RWPE2 (cell line): Measurements from ENCODE around the gene SHISA7.
A peak's percentile ranks its signal among the peaks of the same experiment; 100 is the strongest.

Experiments used
- ATAC-seq: fragments of 200-7000 bp; cut with Tn5 transposase; 3 replicates; pipeline ENCODE4 v1.9.1; 2021; ENCODE audit warnings: low read depth
- DNase-seq: peaks from one replicate; pipeline ENCODE4 v3.0.0-alpha.2; 2020; ENCODE audit warnings: low spot score
- H3K27ac ChIP-seq: fragments of 450-650 bp; 2 replicates; pipeline ENCODE4 v1.5.1; 2017; ENCODE audit warnings: mild to moderate bottlenecking; ENCODE audit not compliant: poor library complexity, severe bottlenecking
- H3K27me3 ChIP-seq: fragments of 250-450 bp; sonication (Bioruptor Pico); 2 replicates; pipeline ENCODE4 v1.5.1; 2021; ENCODE audit warnings: mild to moderate bottlenecking, moderate library complexity; ENCODE audit not compliant: insufficient read depth, poor library complexity, severe bottlenecking
- H3K36me3 ChIP-seq: fragments of 250-450 bp; sonication (Bioruptor Pico); 2 replicates; pipeline ENCODE4 v1.5.1; 2020; ENCODE audit warnings: low read depth, mild to moderate bottlenecking, moderate library complexity
- H3K4me1 ChIP-seq: fragments of 250-450 bp; sonication (Bioruptor Pico); 2 replicates; pipeline ENCODE4 v1.5.1; 2021; ENCODE audit warnings: mild to moderate bottlenecking, moderate library complexity; ENCODE audit not compliant: insufficient read depth, poor library complexity, severe bottlenecking
- H3K4me3 ChIP-seq: fragments of 250-450 bp; sonication (Bioruptor Pico); 2 replicates; pipeline ENCODE4 v1.5.1; 2021; ENCODE audit warnings: mild to moderate bottlenecking, moderate library complexity; ENCODE audit not compliant: severe bottlenecking
- H3K9me3 ChIP-seq: fragments of 250-450 bp; sonication (Bioruptor Pico); 2 replicates; pipeline ENCODE4 v1.5.1; 2021; ENCODE audit warnings: mild to moderate bottlenecking, moderate library complexity; ENCODE audit not compliant: severe bottlenecking
- CTCF ChIP-seq: fragments of 450-650 bp; IDR thresholded peaks from one replicate; pipeline ENCODE4 v1.5.1; 2017; ENCODE audit warnings: mild to moderate bottlenecking, moderate library complexity; ENCODE audit not compliant: poor library complexity, severe bottlenecking

Gene SHISA7

GRCh38 chr19:55489711-55490477, 46.8 kb upstream of the SHISA7 start:
- TF ChIP-seq CTCF, result no peak
- ATAC-seq (no peak), DNase-seq (no peak)
- Histone ChIP-seq H3K36me3 (no peaks in the 10 kb centered on the region), H3K4me1 (peaks cover 15% of the 10 kb centered on the region), H3K27ac (no peak overlapping the region), H3K9me3 (no peaks in the 10 kb centered on the region), H3K27me3 (no peaks in the 10 kb centered on the region), H3K4me3 (no peak overlapping the region)

GRCh38 chr19:55488986-55489710, 46.0 kb upstream of the SHISA7 start:
- Histone ChIP-seq H3K36me3 (no peaks in the 10 kb centered on the region), H3K9me3 (no peaks in the 10 kb centered on the region), H3K4me3 (no peak overlapping the region), H3K27me3 (no peaks in the 10 kb centered on the region), H3K4me1 (peaks cover 15% of the 10 kb centered on the region), H3K27ac (no peak overlapping the region)
- DNase-seq, result no peak
- no peak for ATAC-seq
- no peak for TF ChIP-seq CTCF

- Histone ChIP-seq H3K36me3 (no peaks in the 10 kb centered on the region), H3K9me3 (no peaks in the 10 kb centered on the region), H3K4me3 (no peak within 1 kb of the TSS), H3K27me3 (no peaks in the 10 kb centered on the region), H3K4me1 (peaks cover 15% of the 10 kb centered on the region), H3K27ac (peak within 1 kb of the TSS; percentile 73)
- no peak for ATAC-seq
- no peak for TF ChIP-seq CTCF
- DNase-seq, result no peak
Observed at GRCh38 chr19:55487924-55488687, 45.0 kb upstream of the SHISA7 start, which contains the start of gene SSC5D. TSS of gene SSC5D (plus strand) at chr19:55488436. CDS start at chr19:55488590, 154 bp downstream.

GRCh38 chr19:55486971-55487923, 44.1 kb upstream of the SHISA7 start:
- DNase-seq, result peak; percentile 88
- Histone ChIP-seq H3K4me3 (no peak overlapping the region), H3K36me3 (no peaks in the 10 kb centered on the region)

More at GRCh38 chr19:55486971-55487923, 44.1 kb upstream of the SHISA7 start:
- peak; percentile 68 for ATAC-seq
- Histone ChIP-seq H3K27me3 (no peaks in the 10 kb centered on the region), H3K9me3 (no peaks in the 10 kb centered on the region), H3K27ac (peak overlapping the region; percentile 73), H3K4me1 (peaks cover 12% of the 10 kb centered on the region)
- TF ChIP-seq CTCF, result no peak
